Midbrain (tissue), 1 donor: ENCODE results near the gene SLC25A48.

Source experiments
- DNase-seq: peaks from one replicate; lab custom pipeline; 2025; lab: John Stamatoyannopoulos, UW

The SLC25A48 gene

DNA sequence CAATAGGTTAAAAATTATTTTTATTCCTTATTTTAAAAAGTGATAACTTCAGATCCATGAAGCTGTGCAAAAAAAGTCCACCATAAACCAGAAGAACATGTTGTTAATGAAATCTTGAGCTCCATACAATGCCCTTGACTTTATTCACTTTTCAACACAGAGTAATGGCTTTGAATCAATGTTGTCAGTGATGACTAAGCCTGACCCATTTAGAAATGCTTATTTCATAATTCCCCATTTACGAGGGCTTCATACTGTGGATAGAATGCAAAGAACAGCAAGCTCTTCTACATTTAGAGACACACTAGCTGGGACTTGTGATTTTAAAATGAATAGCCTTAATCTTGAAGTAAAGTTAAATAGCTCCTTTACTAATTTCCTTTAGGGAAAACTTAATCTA lies 86.9 kb downstream of the SLC25A48 start:
- DNase-seq, result no peak

DNA sequence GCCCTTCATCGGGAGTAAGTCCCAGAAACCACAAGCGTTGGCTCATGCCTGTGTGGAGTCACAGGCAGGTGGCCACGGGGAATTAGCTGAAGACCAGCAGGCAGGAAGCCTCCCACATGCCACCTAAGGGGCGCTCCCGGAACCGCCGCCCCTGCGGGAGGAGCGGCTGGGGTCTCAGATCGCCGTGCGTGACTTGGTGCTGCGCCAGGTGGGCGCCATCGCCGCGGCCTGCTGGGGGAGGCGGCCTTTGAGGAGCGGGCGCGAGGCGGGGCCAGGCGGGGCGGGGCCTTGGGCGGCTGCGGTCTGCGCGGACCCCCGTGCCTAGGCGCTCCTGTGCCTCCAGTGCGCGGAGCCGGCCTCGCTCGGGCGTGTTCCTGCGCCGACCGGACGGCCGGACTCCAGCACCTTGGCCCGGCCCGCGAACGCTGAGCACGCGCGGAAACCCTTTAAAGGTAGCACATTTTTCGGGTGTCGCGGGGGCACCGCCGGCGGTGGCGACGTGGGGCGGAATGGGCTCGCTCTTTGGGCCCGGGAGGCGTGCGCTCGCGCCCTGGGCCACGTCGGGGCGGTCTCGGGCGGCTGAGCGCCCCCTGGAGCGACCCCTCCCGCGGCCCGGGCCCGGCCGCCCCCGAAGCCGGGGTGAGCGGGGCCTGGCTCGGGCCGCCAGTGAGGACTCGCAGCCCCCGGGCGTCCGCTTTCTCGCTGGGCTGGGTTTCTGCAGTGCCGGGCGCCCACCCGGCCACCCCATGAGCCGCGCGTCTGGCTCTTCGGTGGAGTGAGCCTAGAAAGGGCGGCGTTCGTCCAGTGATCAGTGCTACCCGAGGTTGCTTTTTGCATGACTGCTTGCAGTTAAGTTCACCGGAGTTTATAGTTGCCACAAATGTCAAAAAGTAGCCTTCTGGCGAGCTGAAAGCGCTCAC lies 95.8 kb downstream of the SLC25A48 start:
- DNase-seq, result no peak

- no peak for DNase-seq
Measured at GRCh38 chr5:135930949-135931295, 96.5 kb downstream of the SLC25A48 start.

GRCh38 chr5:135934939-135935338 lies 100.5 kb downstream of the SLC25A48 start:
- no peak for DNase-seq

- no peak for DNase-seq
Measured at GRCh38 chr5:135937245-135937911, 102.9 kb downstream of the SLC25A48 start.
